ENCODE measurements around the gene NUTF2. TPM values are rescaled to one million over a fixed set of nuclear protein-coding genes. Genes with fewer than 3 reads are reported as not detected.

The NUTF2 gene
- total RNA-seq, 2 donors from 2014 or later, result 58.3 to 108 TPM

DNA sequence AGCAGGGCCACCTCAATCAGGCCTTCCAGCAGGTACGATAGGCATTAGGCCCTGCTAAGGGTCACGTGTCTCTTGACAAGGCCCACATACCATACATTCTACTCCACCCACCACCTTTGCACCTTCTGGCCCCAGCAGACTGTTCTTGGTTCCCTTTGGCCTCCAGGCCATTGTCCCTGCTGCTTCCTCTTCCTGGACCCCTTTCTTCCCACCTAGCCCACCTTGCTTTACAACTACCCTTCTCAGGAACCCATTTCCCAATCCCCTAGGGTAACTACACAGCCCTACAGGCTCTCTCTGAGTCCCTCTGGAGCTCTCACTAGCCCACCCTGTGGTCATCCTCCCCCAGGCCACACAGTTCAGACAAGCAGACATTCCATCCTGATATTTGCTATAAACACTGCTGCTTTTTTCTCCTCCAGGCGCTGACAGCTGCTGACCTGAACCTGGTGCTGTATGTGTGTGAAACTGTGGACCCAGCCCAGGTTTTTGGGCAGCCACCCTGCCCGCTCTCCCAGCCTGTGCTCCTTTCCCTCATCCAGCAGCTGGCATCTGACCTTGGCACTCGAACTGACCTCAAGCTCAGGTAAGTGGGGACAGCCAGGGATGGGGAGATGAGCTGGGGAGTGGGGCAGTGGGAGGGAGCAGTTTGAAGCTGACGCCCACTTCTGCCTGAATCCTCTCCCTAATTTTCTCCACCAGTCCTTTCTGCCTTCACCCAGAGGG, 36.6 kb downstream of the NUTF2 start:
- peak; percentile 27 for DNase-seq
- Histone ChIP-seq H3K36me3 (peaks cover 24% of the 10 kb centered on the region), H3K9ac (ENCODE audit: low read depth in 2 of 2, low read length in 2 of 2) (peak overlapping the region in 1 of 2 donors; percentile 56), H3K4me1 (no peaks in the 10 kb centered on the region), H3K27ac (no peak overlapping the region), H3K9me3 (no peaks in the 10 kb centered on the region), H3K4me3 (no peak overlapping the region), H3K27me3 (no peaks in the 10 kb centered on the region)
- intact Hi-C loops (cut with DNase I), result loop anchor here (2.0 kb wide), 1 partner anchor 45 kb away; no protein-coding TSS in a partner anchor
- TF ChIP-seq, protein P1, sequence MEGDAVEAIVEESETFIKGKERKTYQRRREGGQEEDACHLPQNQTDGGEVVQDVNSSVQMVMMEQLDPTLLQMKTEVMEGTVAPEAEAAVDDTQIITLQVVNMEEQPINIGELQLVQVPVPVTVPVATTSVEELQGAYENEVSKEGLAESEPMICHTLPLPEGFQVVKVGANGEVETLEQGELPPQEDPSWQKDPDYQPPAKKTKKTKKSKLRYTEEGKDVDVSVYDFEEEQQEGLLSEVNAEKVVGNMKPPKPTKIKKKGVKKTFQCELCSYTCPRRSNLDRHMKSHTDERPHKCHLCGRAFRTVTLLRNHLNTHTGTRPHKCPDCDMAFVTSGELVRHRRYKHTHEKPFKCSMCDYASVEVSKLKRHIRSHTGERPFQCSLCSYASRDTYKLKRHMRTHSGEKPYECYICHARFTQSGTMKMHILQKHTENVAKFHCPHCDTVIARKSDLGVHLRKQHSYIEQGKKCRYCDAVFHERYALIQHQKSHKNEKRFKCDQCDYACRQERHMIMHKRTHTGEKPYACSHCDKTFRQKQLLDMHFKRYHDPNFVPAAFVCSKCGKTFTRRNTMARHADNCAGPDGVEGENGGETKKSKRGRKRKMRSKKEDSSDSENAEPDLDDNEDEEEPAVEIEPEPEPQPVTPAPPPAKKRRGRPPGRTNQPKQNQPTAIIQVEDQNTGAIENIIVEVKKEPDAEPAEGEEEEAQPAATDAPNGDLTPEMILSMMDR (IDR thresholded peaks at IDR 0.05), result no peak

DNA sequence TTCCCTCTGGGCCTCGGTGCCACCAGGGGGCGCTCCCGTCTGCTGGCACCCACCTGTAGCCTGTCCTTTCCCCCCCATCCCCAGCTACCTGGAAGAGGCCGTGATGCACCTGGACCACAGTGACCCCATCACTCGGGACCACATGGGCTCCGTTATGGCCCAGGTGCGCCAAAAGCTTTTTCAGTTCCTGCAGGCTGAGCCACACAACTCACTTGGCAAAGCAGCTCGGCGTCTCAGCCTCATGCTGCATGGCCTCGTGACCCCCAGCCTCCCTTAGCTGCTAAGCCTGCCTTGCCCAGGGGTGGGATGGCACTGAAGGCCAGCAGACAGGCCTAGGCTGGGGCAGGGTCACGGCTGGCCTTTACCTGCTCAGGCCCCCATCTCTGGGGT, 37.1 kb downstream of the NUTF2 start:
- Histone ChIP-seq H3K4me3 (no peak overlapping the region), H3K9ac (ENCODE audit: low read depth in 2 of 2, low read length in 2 of 2) (no peak overlapping the region), H3K27me3 (no peaks in the 10 kb centered on the region), H3K4me1 (no peaks in the 10 kb centered on the region), H3K27ac (no peak overlapping the region), H3K9me3 (no peaks in the 10 kb centered on the region), H3K36me3 (peaks cover 19% of the 10 kb centered on the region)
- peak; percentile 64 for DNase-seq
- intact Hi-C loops (cut with DNase I), result loop anchor here (2.0 kb wide), 1 partner anchor 45 kb away; no protein-coding TSS in a partner anchor
- TF ChIP-seq, protein P1 (IDR thresholded peaks at IDR 0.05), result peak; percentile 92

DNA sequence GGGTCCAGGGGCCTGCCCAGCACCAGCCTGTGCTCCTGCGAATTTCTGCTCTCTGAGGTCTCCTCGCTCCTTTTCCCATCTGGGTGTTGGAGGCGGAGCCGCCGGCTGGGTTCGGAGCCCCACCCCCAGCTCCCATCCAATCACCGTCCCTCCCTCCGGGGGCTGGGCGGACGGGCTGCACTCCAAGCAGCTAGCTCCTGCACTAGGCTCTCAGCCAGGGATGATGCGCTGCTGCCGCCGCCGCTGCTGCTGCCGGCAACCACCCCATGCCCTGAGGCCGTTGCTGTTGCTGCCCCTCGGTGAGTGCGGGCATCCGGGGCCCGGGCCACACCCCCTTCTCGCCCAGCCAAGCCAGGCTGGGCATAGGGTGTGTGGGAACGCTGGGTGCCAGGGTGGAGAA, 38.0 kb downstream of the NUTF2 start, which contains the start of gene NRN1L:
Gene NRN1L (plus strand): TSS at position 202 of the 400 bp plus-strand sequence. CDS start 19 bp downstream, at position 221.
- peak; percentile 77 for DNase-seq
- intact Hi-C loops (cut with DNase I), result no loop called here
- no peak within 1 kb of the TSS for H3K27ac ChIP-seq

GRCh38 chr16:67885545-67885944, 38.8 kb downstream of the NUTF2 start:
- Histone ChIP-seq H3K4me3 (no peak overlapping the region), H3K27me3 (no peaks in the 10 kb centered on the region), H3K27ac (no peak overlapping the region), H3K4me1 (no peaks in the 10 kb centered on the region), H3K9me3 (no peaks in the 10 kb centered on the region), H3K36me3 (peaks cover 16% of the 10 kb centered on the region), H3K9ac (ENCODE audit: low read depth in 2 of 2, low read length in 2 of 2) (no peak overlapping the region)
- intact Hi-C loops (cut with DNase I), result no loop called here
- DNase-seq, result no peak
- TF ChIP-seq, protein P1 (IDR thresholded peaks at IDR 0.05), result no peak

More for the DNA sequence above, 38.0 kb downstream of the NUTF2 start, which contains the start of gene NRN1L:
- Histone ChIP-seq H3K27me3 (no peaks in the 10 kb centered on the region), H3K9ac (ENCODE audit: low read depth in 2 of 2, low read length in 2 of 2) (no peak within 1 kb of the TSS), H3K36me3 (peaks cover 18% of the 10 kb centered on the region), H3K4me1 (no peaks in the 10 kb centered on the region), H3K4me3 (no peak within 1 kb of the TSS), H3K9me3 (no peaks in the 10 kb centered on the region)
- TF ChIP-seq, protein P1 (IDR thresholded peaks at IDR 0.05), result no peak

- DNase-seq, result no peak
- TF ChIP-seq, protein P1 (IDR thresholded peaks at IDR 0.05), result no peak
- H3K4me1 ChIP-seq, result no peaks in the 10 kb centered on the region
- intact Hi-C loops (cut with DNase I), result no loop called here
- H3K9me3 ChIP-seq, result no peaks in the 10 kb centered on the region
- H3K9ac ChIP-seq (ENCODE audit: low read depth in 2 of 2, low read length in 2 of 2), result no peak overlapping the region
- H3K4me3 ChIP-seq, result no peak overlapping the region
- H3K36me3 ChIP-seq, result peaks cover 14% of the 10 kb centered on the region
- H3K27ac ChIP-seq, result no peak overlapping the region
- H3K27me3 ChIP-seq, result no peaks in the 10 kb centered on the region
Measured at GRCh38 chr16:67885976-67886375, 39.2 kb downstream of the NUTF2 start.

Measured in colonic mucosa (tissue), 4 donors.